ENCODE results near the gene ARIH2.
"Not testable (repeated sequence)": the region's sequence is repeated elsewhere in the genome, so short reads cannot be mapped to it uniquely, and the experiment has no call there.

ARIH2 gene

GRCh38 chr3:48899273-48899672 is 19.4 kb upstream of the ARIH2 start:
- DNase-seq (ENCODE audit: low read depth), result no peak
- no peak for TF ChIP-seq CTCF (IDR thresholded peaks at IDR 0.05; ENCODE audit: low read depth, low read length, missing control alignments)
- peak overlapping the region; percentile 84; the same call in 1 of the 2 replicates for H3K4me3 ChIP-seq (ENCODE audit: low read depth, low read length)

GRCh38 chr3:48907026-48907425 is 11.6 kb upstream of the ARIH2 start:
- not testable (repeated sequence) for DNase-seq (ENCODE audit: low read depth); H3K4me3 ChIP-seq (ENCODE audit: low read depth, low read length)

- DNase-seq (ENCODE audit: low read depth), result no peak
- H3K4me3 ChIP-seq (ENCODE audit: low read depth, low read length), result no peak overlapping the region
- no peak for TF ChIP-seq CTCF (IDR thresholded peaks at IDR 0.05; ENCODE audit: low read depth, low read length, missing control alignments)
Measured at GRCh38 chr3:48915296-48915695, 3.3 kb upstream of the ARIH2 start.

GRCh38 chr3:48919215-48920138 is 835 bp downstream of the ARIH2 start:
- no peak for TF ChIP-seq CTCF (IDR thresholded peaks at IDR 0.05; ENCODE audit: low read depth, low read length, missing control alignments)
- H3K4me3 ChIP-seq (ENCODE audit: low read depth, low read length), result peak overlapping the region; percentile 89
- DNase-seq (ENCODE audit: low read depth), result peak; percentile 57

GRCh38 chr3:48926425-48927392 is 8.1 kb downstream of the ARIH2 start:
- H3K4me3 ChIP-seq (ENCODE audit: low read depth, low read length), result no peak overlapping the region
- no peak for DNase-seq (ENCODE audit: low read depth)
- no peak for TF ChIP-seq CTCF (IDR thresholded peaks at IDR 0.05; ENCODE audit: low read depth, low read length, missing control alignments)

GRCh38 chr3:48927928-48928327 is 9.3 kb downstream of the ARIH2 start:
- no peak for DNase-seq (ENCODE audit: low read depth)
- H3K4me3 ChIP-seq (ENCODE audit: low read depth, low read length), result no peak overlapping the region

More at GRCh38 chr3:48927928-48928327, 9.3 kb downstream of the ARIH2 start:
- no peak for TF ChIP-seq CTCF (IDR thresholded peaks at IDR 0.05; ENCODE audit: low read depth, low read length, missing control alignments)

Measured in GM12864 (cell line).